T-helper 1 cell treated with Interleukin-12 subunit alpha and Interleukin-12 subunit beta and Interleukin-4 antibody, amounts not matched to agents 30 ng/mL and 1 ng/mL, for 36 hours (primary cell): ENCODE measurements around the gene PLEKHA6. TPM values are rescaled to one million over a fixed set of nuclear protein-coding genes. Genes with fewer than 3 reads are reported as not detected.

Experiments
- intact Hi-C: fragments of 100-400 bp; cut with micrococcal nuclease; formaldehyde crosslinking; loops from one replicate; pipeline ENCODE4 v1.15.1; 2024
- total RNA-seq: library from RNA; stranded (reverse); gene quantifications from 2 replicates; pipeline ENCODE4 v1.2.3, GENCODE V29; 2022

PLEKHA6 gene
- total RNA-seq, 1 donor from 2014 or later = 0.32 TPM

DNA sequence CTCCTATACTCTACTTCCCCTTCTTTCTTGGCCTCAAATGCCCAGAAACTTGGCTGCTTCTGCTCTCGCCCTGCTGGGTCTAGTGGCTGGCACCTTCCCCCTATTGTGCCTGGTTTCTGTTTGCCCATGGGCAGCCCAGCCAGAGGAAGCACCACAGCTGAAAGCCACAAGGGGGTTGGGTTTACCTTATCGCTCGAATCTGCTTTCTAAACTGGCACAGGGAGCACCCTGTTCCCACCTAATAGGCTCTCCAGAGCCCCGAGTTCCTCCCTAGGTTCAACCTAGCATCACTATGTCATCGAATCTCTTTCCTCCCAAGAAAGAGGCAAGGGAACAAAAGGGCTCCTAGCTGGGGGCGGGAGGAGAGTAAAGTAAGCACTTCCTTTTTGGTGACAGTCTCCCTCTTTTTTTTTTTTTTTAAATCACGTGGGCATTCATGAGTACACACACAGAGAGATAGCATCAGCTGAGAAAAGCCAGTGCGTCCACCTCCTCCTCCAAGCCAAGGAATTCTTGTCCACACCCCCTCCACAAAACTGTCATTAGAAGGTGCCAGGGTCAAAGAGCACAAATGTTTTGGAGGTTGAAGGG lies 72.8 kb downstream of the PLEKHA6 start:
- intact Hi-C loops = loop anchor here (2.0 kb wide), 1 partner anchor 76 kb away; no protein-coding TSS in a partner anchor

GRCh38 chr1:204286315-204286714 lies 73.4 kb downstream of the PLEKHA6 start:
- intact Hi-C loops = loop anchor here (2.0 kb wide), 1 partner anchor 76 kb away; no protein-coding TSS in a partner anchor

GRCh38 chr1:204285436-204286305 lies 74.1 kb downstream of the PLEKHA6 start:
- intact Hi-C loops = loop anchor here (2.0 kb wide), 1 partner anchor 77 kb away; no protein-coding TSS in a partner anchor

GRCh38 chr1:204284929-204285328 lies 74.8 kb downstream of the PLEKHA6 start:
- intact Hi-C loops = no loop called here

- intact Hi-C loops = no loop called here
Measured at GRCh38 chr1:204283711-204284651, 75.7 kb downstream of the PLEKHA6 start.

GRCh38 chr1:204282761-204283221 lies 76.9 kb downstream of the PLEKHA6 start:
- intact Hi-C loops = no loop called here

- intact Hi-C loops = no loop called here
Measured at GRCh38 chr1:204280099-204280961, 79.4 kb downstream of the PLEKHA6 start.

DNA sequence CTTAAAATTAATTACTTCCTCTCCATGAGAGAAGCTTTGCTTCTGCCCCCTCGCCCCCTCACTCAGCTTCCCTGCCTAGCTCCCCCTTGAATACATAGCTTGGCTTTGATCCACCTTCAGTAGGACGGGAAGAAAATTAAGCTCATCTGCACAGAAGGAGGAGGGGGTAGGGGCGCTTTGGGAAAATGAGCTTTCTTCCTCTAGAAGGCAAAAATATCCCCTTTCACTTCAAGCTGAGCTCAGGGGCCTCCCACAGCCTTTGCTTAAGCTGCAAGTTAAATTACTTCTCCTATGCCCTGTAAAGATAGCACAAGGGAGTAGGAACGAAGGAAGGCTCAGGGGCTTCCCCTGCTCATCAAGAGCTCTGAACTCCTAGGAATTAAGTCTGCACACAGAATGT lies 80.8 kb downstream of the PLEKHA6 start:
- intact Hi-C loops = no loop called here

DNA sequence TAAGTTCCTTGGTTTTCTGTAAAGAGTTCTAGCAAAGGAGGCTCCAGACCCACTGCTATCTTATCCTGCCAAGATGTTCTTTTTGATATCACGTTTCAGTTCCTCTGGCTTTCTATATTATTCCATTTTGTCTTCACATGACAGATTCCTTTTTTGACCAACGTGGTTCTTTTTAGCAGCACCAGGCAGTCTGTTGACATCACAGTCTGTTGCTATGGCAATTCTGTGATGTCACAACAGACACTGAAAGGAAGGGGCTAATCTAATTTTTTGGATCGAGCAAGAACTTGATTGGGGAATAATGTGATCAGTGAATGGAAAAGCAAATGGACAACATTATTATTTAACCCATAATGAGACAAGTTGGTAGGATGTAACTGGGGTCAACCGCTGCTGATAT lies 81.5 kb downstream of the PLEKHA6 start:
- intact Hi-C loops = no loop called here

GRCh38 chr1:204277563-204278219 lies 82.0 kb downstream of the PLEKHA6 start:
- intact Hi-C loops = no loop called here

- intact Hi-C loops = no loop called here
Measured at GRCh38 chr1:204275695-204276370, 83.9 kb downstream of the PLEKHA6 start.

DNA sequence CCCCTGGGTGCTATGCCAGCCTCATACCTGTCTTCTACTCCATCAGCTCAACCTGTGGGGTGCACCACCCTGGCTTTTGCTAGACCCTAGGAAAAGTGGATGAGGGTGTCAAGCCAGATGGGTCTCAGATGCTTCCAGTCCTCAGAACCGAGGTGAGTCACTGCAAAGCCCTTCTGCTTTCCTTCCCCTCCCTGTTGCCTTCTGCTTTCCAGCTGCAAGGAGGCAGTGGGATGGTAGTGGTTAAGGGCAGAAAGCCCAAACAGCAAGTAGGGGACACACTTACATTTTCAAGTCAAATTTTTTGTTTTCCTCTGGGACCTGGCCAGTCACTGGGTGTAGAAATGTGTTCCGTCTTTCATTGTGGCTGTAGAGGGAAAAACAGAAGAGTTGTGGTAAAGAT lies 85.3 kb downstream of the PLEKHA6 start:
- intact Hi-C loops = no loop called here

DNA sequence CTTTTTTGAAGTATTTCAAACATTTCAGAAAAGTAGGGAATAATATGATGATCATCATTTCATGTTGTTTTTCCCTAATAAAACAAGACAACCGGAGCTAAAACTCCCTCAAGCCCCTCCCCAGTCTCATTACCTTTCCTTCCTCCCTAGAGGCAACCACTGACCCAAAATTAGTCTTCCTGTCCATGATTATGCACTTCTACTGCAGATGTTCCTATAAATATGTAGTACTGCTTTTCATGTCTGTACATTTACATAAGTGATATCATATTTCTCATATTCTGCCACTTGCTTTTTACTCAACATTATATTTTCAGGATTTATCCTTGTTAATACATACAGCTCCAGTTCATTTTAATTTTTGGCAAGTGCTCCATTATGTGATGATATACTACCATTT lies 87.2 kb downstream of the PLEKHA6 start:
- intact Hi-C loops = no loop called here

DNA sequence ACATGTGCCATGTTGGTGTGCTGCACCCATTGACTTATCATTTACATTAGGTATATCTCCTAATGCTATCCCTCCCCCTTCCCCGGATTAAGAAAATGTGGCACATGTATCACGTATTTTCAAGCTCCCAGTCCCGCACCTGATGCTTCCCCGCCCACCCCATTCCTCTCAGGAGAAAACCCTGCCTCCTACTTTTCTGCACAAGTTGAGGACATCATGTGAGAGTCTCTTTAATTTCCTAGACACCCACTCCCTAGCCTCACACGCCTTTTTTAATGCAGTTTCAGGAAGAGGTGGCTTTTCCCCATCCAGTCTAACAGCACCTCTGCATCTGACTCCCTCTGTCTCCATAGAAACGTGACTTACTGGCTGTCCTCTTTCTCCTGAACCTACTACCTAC lies 87.8 kb downstream of the PLEKHA6 start:
- intact Hi-C loops = no loop called here

- intact Hi-C loops = no loop called here
Measured at GRCh38 chr1:204268101-204268500, 91.6 kb downstream of the PLEKHA6 start.

GRCh38 chr1:204267191-204267601 lies 92.5 kb downstream of the PLEKHA6 start:
- intact Hi-C loops = no loop called here

DNA sequence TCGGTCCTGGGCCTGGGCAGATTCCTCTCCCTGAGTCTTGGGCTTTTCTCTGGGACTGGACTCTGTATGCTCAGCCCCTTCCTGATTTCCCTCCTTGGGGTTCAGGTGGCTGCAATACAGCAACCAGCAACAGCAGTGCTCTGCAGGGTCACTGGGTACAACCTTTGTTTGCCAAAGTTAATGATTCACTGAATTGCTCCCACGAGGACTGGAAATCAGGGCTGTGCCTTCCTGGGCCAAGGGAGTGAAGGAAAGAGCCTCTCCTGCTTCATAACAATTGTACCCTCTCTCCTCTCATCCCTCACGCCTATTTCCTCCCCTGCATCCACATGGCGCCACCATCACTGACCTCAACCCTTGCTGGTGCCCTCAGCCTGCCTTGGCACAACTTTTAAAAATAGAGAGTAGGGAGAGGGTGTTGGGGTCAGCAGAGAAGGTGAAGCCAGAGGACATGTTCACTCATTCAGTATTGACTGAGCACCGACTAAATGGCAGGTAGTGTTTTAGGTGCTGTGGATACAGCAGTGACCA lies 93.2 kb downstream of the PLEKHA6 start:
- intact Hi-C loops = no loop called here

- intact Hi-C loops = no loop called here
Measured at GRCh38 chr1:204265665-204266064, 94.1 kb downstream of the PLEKHA6 start.

GRCh38 chr1:204264805-204265204 lies 94.9 kb downstream of the PLEKHA6 start:
- intact Hi-C loops = no loop called here
